Parathyroid adenoma (tissue), 2 donors: ENCODE results near the gene CD46.
"Not testable (repeated sequence)": the region's sequence is repeated elsewhere in the genome, so short reads cannot be mapped to it uniquely, and the experiment has no call there.

ENCODE experiments used
- H2AFZ ChIP-seq: fragments of 300-600 bp; sonication (generic); one replicate; pipeline ENCODE4 v1.7.0; 2017; ENCODE audit warnings: antibody characterized with exemption, mild to moderate bottlenecking
- H3K27ac ChIP-seq: fragments of 300-600 bp; sonication (generic); one replicate; pipeline ENCODE4 v1.7.0; 2017
- H3K27me3 ChIP-seq: fragments of 300-600 bp; sonication (generic); one replicate; pipeline ENCODE4 v1.7.0; 2017; ENCODE audit warnings: low read length; ENCODE audit not compliant: control insufficient read depth, insufficient read depth
- H3K36me3 ChIP-seq: fragments of 300-600 bp; sonication (generic); one replicate; pipeline ENCODE4 v1.7.0; 2017; ENCODE audit warnings: low read length; ENCODE audit not compliant: control insufficient read depth, insufficient read depth
- H3K4me1 ChIP-seq: fragments of 300-600 bp; sonication (generic); one replicate; pipeline ENCODE4 v1.7.0; 2017; ENCODE audit warnings: control low read depth
- H3K4me2 ChIP-seq: fragments of 300-600 bp; sonication (generic); one replicate; pipeline ENCODE4 v1.7.0; 2017; ENCODE audit warnings: low read length
- H3K4me3 ChIP-seq: fragments of 300-600 bp; sonication (generic); one replicate; pipeline ENCODE4 v1.7.0; 2017; ENCODE audit warnings: low read depth, low read length
- H3K79me2 ChIP-seq: fragments of 300-600 bp; sonication (generic); one replicate; pipeline ENCODE4 v1.7.0; 2017; ENCODE audit warnings: control low read depth
- H3K9ac ChIP-seq: fragments of 300-600 bp; sonication (generic); one replicate; pipeline ENCODE4 v1.7.0; 2017; ENCODE audit warnings: mild to moderate bottlenecking
- H3K9me3 ChIP-seq: fragments of 300-600 bp; sonication (generic); one replicate; pipeline ENCODE4 v1.7.0; 2017; ENCODE audit warnings: low read length; ENCODE audit not compliant: control insufficient read depth
- TF ChIP-seq, protein P1 (sequence below): fragments of 300-600 bp; sonication (generic); IDR thresholded peaks from one replicate; pipeline ENCODE4 v1.7.0; 2017; ENCODE audit warnings: antibody characterized with exemption, mild to moderate bottlenecking
- donor health status: primary hyperparathyroidism.

CD46 gene

GRCh38 chr1:207762622-207763021 is 10.8 kb downstream of the CD46 start:
- no peak overlapping the region for H3K27ac ChIP-seq
- peaks cover 2% of the 10 kb centered on the region for H3K79me2 ChIP-seq
- H2AFZ ChIP-seq, result no peak overlapping the region
- TF ChIP-seq, protein P1, sequence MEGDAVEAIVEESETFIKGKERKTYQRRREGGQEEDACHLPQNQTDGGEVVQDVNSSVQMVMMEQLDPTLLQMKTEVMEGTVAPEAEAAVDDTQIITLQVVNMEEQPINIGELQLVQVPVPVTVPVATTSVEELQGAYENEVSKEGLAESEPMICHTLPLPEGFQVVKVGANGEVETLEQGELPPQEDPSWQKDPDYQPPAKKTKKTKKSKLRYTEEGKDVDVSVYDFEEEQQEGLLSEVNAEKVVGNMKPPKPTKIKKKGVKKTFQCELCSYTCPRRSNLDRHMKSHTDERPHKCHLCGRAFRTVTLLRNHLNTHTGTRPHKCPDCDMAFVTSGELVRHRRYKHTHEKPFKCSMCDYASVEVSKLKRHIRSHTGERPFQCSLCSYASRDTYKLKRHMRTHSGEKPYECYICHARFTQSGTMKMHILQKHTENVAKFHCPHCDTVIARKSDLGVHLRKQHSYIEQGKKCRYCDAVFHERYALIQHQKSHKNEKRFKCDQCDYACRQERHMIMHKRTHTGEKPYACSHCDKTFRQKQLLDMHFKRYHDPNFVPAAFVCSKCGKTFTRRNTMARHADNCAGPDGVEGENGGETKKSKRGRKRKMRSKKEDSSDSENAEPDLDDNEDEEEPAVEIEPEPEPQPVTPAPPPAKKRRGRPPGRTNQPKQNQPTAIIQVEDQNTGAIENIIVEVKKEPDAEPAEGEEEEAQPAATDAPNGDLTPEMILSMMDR, result no peak
- no peaks in the 10 kb centered on the region for H3K36me3 ChIP-seq
- no peak overlapping the region for H3K4me2 ChIP-seq
- H3K4me3 ChIP-seq, result no peak overlapping the region
- no peaks in the 10 kb centered on the region for H3K27me3 ChIP-seq
- no peak overlapping the region for H3K9ac ChIP-seq
- H3K9me3 ChIP-seq, result no peaks in the 10 kb centered on the region
- H3K4me1 ChIP-seq, result no peaks in the 10 kb centered on the region

GRCh38 chr1:207763091-207763490 is 11.2 kb downstream of the CD46 start:
- Histone ChIP-seq H3K9ac (no peak overlapping the region), H3K4me2 (no peak overlapping the region), H2AFZ (no peak overlapping the region), H3K9me3 (no peaks in the 10 kb centered on the region), H3K27me3 (no peaks in the 10 kb centered on the region), H3K79me2 (peaks cover 2% of the 10 kb centered on the region), H3K36me3 (no peaks in the 10 kb centered on the region), H3K4me1 (no peaks in the 10 kb centered on the region), H3K4me3 (no peak overlapping the region), H3K27ac (no peak overlapping the region)
- TF ChIP-seq, protein P1, result no peak

DNA sequence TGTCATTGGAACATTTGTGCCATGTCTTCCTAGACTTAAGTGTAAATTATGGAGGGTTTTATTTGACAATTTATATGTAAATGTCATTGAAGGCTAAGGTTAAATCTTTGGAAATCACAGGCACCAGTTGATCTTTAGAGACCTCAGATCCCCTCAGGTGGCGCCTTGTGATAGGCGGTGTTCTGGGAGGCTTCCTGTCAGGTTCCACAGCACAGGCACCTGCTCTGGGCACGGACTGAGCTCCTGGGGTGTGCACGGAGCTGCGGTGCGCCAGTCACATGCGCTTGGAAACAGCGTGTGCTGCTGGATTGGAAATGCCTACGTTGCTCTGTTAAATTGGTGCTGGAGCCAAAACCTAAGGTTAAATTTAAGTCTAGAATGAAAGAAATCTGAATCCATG is 12.1 kb downstream of the CD46 start:
- H3K4me1 ChIP-seq, result no peaks in the 10 kb centered on the region
- H3K27ac ChIP-seq, result no peak overlapping the region
- H3K36me3 ChIP-seq, result no peaks in the 10 kb centered on the region
- no peak overlapping the region for H2AFZ ChIP-seq
- TF ChIP-seq, protein P1, result no peak
- H3K79me2 ChIP-seq, result peaks cover 2% of the 10 kb centered on the region
- no peak overlapping the region for H3K9ac ChIP-seq
- H3K4me3 ChIP-seq, result no peak overlapping the region
- no peaks in the 10 kb centered on the region for H3K9me3 ChIP-seq
- no peak overlapping the region for H3K4me2 ChIP-seq
- H3K27me3 ChIP-seq, result no peaks in the 10 kb centered on the region

GRCh38 chr1:207766569-207766968 is 14.7 kb downstream of the CD46 start:
- Histone ChIP-seq H3K9ac (no peak overlapping the region), H3K79me2 (peaks cover 5% of the 10 kb centered on the region), H3K4me1 (no peaks in the 10 kb centered on the region), H3K36me3 (no peaks in the 10 kb centered on the region), H2AFZ (no peak overlapping the region), H3K27ac (no peak overlapping the region), H3K4me3 (no peak overlapping the region), H3K9me3 (no peaks in the 10 kb centered on the region), H3K27me3 (no peaks in the 10 kb centered on the region), H3K4me2 (no peak overlapping the region)
- TF ChIP-seq, protein P1, result no peak

DNA sequence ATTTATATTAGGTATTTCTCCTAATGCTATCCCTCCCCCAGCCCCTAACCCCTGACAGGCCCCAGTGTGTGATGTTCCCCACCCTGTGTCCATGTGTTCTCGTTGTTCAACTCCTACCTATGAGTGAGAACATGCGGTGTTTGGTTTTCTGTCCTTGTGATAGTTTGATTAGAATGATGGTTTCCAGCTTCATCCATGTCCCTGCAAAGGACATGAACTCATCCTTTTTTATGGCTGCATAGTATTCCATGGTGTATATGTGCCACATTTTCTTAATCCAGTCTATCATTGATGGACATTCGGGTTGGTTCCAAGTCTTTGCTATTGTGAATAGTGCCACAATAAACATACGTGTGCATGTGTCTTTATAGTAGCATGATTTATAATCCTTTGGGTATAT is 18.7 kb downstream of the CD46 start:
- H3K4me3 ChIP-seq, H2AFZ ChIP-seq, H3K27me3 ChIP-seq, H3K27ac ChIP-seq, H3K36me3 ChIP-seq, H3K4me2 ChIP-seq, H3K79me2 ChIP-seq, H3K4me1 ChIP-seq, H3K9me3 ChIP-seq, H3K9ac ChIP-seq: not testable (repeated sequence)

- H3K9ac ChIP-seq, H3K27me3 ChIP-seq, H3K9me3 ChIP-seq, H3K4me1 ChIP-seq, H3K79me2 ChIP-seq, H3K4me2 ChIP-seq, H3K36me3 ChIP-seq, H3K27ac ChIP-seq, H2AFZ ChIP-seq, H3K4me3 ChIP-seq: not testable (repeated sequence)
Measured at GRCh38 chr1:207776045-207776444, 24.2 kb downstream of the CD46 start.

- H3K4me1 ChIP-seq, H3K9me3 ChIP-seq, H3K4me3 ChIP-seq, H3K9ac ChIP-seq, H3K27ac ChIP-seq, H3K4me2 ChIP-seq, H2AFZ ChIP-seq, H3K79me2 ChIP-seq, H3K36me3 ChIP-seq, H3K27me3 ChIP-seq: not testable (repeated sequence)
Measured at GRCh38 chr1:207777412-207777811, 25.6 kb downstream of the CD46 start.
